Ectodermal cell (in vitro differentiated cells): ENCODE data around the gene GLS.
A peak's percentile ranks its signal among the peaks of the same experiment; 100 is the strongest.

Experiments used
- H3K27ac ChIP-seq: 2 replicates; pipeline ENCODE4 v1.7.0; 2013; ENCODE audit warnings: mild to moderate bottlenecking, low read depth, low read length; ENCODE audit not compliant: insufficient read depth, poor library complexity, severe bottlenecking
- H3K27me3 ChIP-seq: 2 replicates; pipeline ENCODE4 v1.7.0; 2013; ENCODE audit warnings: mild to moderate bottlenecking, low read length; ENCODE audit not compliant: insufficient read depth, control insufficient read depth, poor library complexity, severe bottlenecking
- H3K36me3 ChIP-seq: one replicate; pipeline ENCODE4 v1.7.0; 2013; ENCODE audit warnings: low read length; ENCODE audit not compliant: control insufficient read depth, insufficient read depth
- H3K4me1 ChIP-seq: one replicate; pipeline ENCODE4 v1.7.0; 2013; ENCODE audit warnings: low read length; ENCODE audit not compliant: control insufficient read depth, insufficient read depth
- H3K4me3 ChIP-seq: 2 replicates; pipeline ENCODE4 v1.7.0; 2013; ENCODE audit warnings: low read depth, low read length, control low read depth; ENCODE audit not compliant: insufficient read depth
- H3K9me3 ChIP-seq: 2 replicates; pipeline ENCODE4 v1.7.0; 2013; ENCODE audit warnings: mild to moderate bottlenecking, low read length, moderate library complexity; ENCODE audit not compliant: control insufficient read depth
- WGBS, 2 experiments: methylation state at CpG; one replicate each; pipeline ENCODE4 v1.1.7; 2013; ENCODE audit warnings: missing lambda C conversion rate in 2 of 2; 5-methylcytosine and 5-hydroxymethylcytosine counted together

The GLS gene

GRCh38 chr2:191009541-191010374 is 129.1 kb downstream of the GLS start:
- H3K9me3 ChIP-seq = no peaks in the 10 kb centered on the region
- peaks cover 7% of the 10 kb centered on the region for H3K4me1 ChIP-seq

DNA sequence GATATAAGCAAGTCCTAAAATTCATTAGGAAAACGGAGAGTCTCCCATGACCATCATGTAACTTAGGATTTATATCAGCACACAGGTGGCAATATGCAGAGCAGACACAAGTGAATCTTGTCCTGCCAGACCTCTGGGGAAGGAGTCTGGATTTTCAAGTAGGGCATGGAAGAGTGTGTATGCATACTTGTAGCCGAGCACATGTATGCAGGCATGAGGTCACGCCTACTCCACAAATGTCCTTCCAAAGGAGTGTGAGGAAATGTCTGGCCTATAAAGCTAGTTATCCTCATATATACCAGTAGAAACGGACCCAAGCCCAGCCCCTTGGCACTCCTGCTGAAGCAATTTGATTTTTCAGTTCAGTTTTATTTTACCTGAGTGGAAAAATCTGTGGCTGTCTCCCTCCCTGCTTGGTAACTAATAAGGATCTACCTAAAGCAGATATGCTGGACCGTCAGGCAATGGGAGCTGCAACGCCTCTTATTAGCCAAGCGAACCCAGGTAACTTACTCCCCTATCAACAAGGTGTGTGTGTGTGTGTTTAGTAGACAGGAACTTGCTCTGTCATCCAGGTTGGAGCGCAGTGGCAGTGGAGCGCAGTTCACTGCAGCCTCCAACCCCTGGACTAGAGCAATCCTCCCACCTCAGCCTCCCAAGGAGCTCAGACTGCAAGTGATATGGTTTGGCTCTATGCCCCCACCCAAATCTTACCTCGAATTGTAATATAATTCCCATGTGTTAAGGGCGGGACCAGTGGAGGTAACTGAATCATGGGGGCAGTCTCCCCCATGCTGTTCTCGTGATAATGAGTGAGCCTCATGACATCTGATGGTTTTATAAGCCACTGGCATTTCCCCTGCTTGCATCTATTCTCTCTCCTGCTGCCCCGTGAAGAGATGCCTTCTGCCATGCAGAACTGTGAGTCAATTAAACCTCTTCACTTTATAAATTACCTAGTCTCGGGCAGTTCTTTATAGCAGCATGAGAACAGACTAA is 130.6 kb downstream of the GLS start:
- Histone ChIP-seq H3K9me3 (no peaks in the 10 kb centered on the region), H3K27me3 (peaks cover 17% of the 10 kb centered on the region), H3K27ac (no peak overlapping the region), H3K4me1 (peaks cover 7% of the 10 kb centered on the region), H3K36me3 (peaks cover 5% of the 10 kb centered on the region), H3K4me3 (no peak overlapping the region)
- 90 to 91% methylated on average over 12 to 14 of the region's 14 CpGs for WGBS, 2 experiments

More at GRCh38 chr2:191009541-191010374, 129.1 kb downstream of the GLS start:
- Histone ChIP-seq H3K27ac (no peak overlapping the region), H3K36me3 (peaks cover 9% of the 10 kb centered on the region), H3K27me3 (peaks cover 3% of the 10 kb centered on the region), H3K4me3 (no peak overlapping the region)
- WGBS, 2 experiments = 93 to 98% methylated on average over 2 of the region's 4 CpGs

- Histone ChIP-seq H3K27ac (no peak overlapping the region), H3K9me3 (no peaks in the 10 kb centered on the region), H3K27me3 (peaks cover 29% of the 10 kb centered on the region), H3K4me1 (peaks cover 7% of the 10 kb centered on the region), H3K36me3 (no peaks in the 10 kb centered on the region), H3K4me3 (no peak overlapping the region)
- WGBS, 2 experiments = 93 to 98% methylated on average over 3 of the region's 3 CpGs
Measured at GRCh38 chr2:191012346-191012745, 131.7 kb downstream of the GLS start.

DNA sequence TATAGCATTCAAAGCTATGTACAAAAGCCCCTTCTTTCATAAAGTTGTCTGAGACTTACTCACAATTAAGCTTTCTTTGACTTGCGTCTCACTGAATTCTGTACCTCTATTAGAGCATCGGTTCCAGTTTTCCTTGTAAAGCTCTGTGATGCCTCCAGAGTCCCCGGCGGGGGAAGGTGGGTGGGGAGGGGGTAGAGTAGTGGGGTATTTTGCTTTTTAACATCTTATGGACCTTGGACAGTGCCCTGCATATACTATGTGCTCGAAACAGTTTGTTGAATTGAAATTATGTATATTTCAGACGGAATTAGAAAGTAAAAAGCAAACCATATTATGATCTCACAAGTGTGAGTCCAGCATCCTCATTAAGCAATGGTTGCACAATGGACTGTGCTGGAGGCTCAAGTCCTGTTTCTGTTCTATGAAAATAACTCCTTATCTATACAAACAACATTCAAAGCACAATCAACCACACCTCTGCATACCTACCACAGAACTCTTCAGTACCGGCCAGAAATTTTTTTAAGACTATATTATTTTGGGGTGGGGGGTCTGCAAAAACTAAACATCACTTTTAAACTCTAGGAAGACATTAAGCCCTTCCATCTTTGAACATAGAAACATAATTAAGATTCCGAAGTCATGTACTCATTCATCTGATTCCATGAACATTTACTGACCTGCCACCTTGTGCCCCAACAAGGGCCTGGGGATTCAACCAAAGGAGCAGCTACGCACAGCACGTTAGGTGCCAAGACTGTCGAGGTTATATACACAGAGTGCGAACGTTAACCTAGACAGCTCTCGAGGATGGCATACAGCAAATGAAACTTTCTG is 132.4 kb downstream of the GLS start:
- Histone ChIP-seq H3K27me3 (peaks cover 36% of the 10 kb centered on the region), H3K9me3 (no peaks in the 10 kb centered on the region), H3K4me3 (peak overlapping the region; percentile 76), H3K27ac (no peak overlapping the region), H3K4me1 (peaks cover 7% of the 10 kb centered on the region), H3K36me3 (no peaks in the 10 kb centered on the region)
- 56 to 58% methylated on average over 13 of the region's 14 CpGs for WGBS, 2 experiments

- whole genome bisulfite sequencing, 2 experiments = 1% methylated on average over 14 of the region's 14 CpGs
- H3K4me3 ChIP-seq = peak overlapping the region; percentile 76
- peaks cover 7% of the 10 kb centered on the region for H3K4me1 ChIP-seq
- no peaks in the 10 kb centered on the region for H3K36me3 ChIP-seq
- no peak overlapping the region for H3K27ac ChIP-seq
- peaks cover 40% of the 10 kb centered on the region for H3K27me3 ChIP-seq
- H3K9me3 ChIP-seq = no peaks in the 10 kb centered on the region
Measured at GRCh38 chr2:191013682-191013931, 133.0 kb downstream of the GLS start.

DNA sequence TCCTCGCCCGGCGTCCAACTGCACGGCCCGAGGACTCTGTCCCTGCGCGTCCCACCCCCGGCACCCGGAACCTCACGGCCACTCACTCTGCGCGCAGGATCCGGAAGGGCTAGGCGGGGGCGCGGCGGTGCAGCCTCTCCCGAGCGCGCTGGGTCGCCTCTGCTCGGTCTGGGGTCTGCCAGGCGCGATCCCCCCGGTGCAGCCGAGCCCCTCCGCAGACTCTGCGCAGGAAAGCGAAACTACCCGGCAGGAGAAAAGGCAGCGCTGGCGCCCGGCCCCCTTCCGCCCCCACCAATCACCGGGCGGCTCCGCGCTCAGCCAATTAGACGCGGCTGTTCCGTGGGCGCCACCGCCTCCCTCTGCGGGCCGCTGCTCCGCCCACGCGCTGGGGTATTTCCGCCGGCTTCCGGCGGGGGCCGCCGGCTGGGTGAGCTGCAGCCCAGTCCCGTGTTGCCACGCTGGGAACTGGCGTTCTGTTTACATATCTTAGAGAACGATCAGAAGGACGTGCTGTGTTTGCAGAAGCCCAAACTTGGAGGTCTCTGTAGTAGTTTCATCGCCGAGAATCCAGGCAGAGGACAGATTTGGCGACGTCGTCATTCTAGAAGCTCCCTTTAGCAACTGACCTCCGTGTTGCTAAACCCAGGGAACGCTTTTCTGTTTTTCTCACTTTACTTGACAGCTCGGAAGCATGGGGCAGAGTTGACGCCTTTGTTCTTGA is 133.5 kb downstream of the GLS start, which contains the start of gene STAT1:
TSS of gene STAT1 (minus strand) at position 240 of the 721 bp plus-strand sequence. CDS start 4,168 bp downstream, outside the sequence.
- H3K27ac ChIP-seq = peak within 1 kb of the TSS; percentile 3
- H3K4me1 ChIP-seq = peaks cover 7% of the 10 kb centered on the region
- WGBS, 2 experiments = 2% methylated on average over 68 of the region's 68 CpGs
- H3K36me3 ChIP-seq = no peaks in the 10 kb centered on the region
- no peaks in the 10 kb centered on the region for H3K9me3 ChIP-seq
- H3K4me3 ChIP-seq = peak within 1 kb of the TSS; percentile 76
- peaks cover 45% of the 10 kb centered on the region for H3K27me3 ChIP-seq

DNA sequence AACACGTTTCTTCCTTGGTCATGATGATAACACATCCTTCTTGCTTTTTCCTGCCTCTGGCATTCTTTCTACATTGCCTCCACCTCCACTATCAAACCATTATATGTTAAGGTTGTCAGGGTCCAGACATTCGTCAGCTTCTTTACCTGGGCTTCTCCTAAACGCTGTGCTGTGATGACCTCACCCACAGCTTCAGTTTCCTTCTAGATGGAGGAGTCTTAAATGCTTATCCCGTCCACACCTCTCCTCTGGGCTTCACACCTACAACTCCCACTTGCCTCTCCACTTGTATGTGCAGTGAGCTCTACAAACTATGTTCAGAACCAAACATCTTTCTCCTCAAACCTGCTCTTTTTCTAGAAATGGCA is 134.0 kb downstream of the GLS start:
- Histone ChIP-seq H3K27me3 (peaks cover 50% of the 10 kb centered on the region), H3K9me3 (no peaks in the 10 kb centered on the region), H3K4me3 (peak overlapping the region; percentile 76), H3K36me3 (no peaks in the 10 kb centered on the region), H3K4me1 (peaks cover 7% of the 10 kb centered on the region), H3K27ac (no peak overlapping the region)
- WGBS, 2 experiments = 58 to 65% methylated on average over 4 of the region's 4 CpGs
